K562 (cell line): ENCODE results near the gene U2AF1L4. TPM values are rescaled to one million over a fixed set of nuclear protein-coding genes. Genes with fewer than 3 reads are reported as not detected.

Experiments
- C11orf30 ChIP-seq: fragments of 450-650 bp; IDR thresholded peaks from 2 replicates; pipeline ENCODE4 v1.6.1; 2016; ENCODE audit warnings: low read depth, mild to moderate bottlenecking
- CHD1 ChIP-seq: fragments of 200-600 bp; sonication (generic); IDR thresholded peaks from one replicate; pipeline ENCODE4 v1.6.1; 2012; ENCODE audit warnings: mild to moderate bottlenecking, moderate library complexity, low read length, inconsistent platforms
- CLOCK ChIP-seq: fragments of 250-450 bp; sonication (Bioruptor Pico); IDR thresholded peaks from 2 replicates; pipeline ENCODE4 v1.4.0; 2020; ENCODE audit warnings: mild to moderate bottlenecking, moderate library complexity, borderline replicate concordance
- DMBX1 ChIP-seq: fragments of 250-450 bp; sonication (Bioruptor Pico); IDR thresholded peaks from 2 replicates; pipeline ENCODE4 v1.8.0; 2022; ENCODE audit warnings: inconsistent platforms, mild to moderate bottlenecking, moderate library complexity, borderline replicate concordance
- DPF2 ChIP-seq: fragments of 450-650 bp; IDR thresholded peaks from 2 replicates; pipeline ENCODE4 v1.6.1; 2016
- FOXA1 ChIP-seq: fragments of 450-650 bp; IDR thresholded peaks from 2 replicates; pipeline ENCODE4 v1.6.1; 2016; ENCODE audit warnings: mild to moderate bottlenecking, borderline replicate concordance
- GATAD2A ChIP-seq: fragments of 450-650 bp; IDR thresholded peaks from 2 replicates; pipeline ENCODE4 v1.6.1; 2017
- HNRNPH1 ChIP-seq: fragments of 200-400 bp; formaldehyde crosslinking; optimal IDR thresholded peaks from 2 replicates; pipeline ENCODE3; 2017; ENCODE audit warnings: low read depth, mild to moderate bottlenecking, low read length, moderate library complexity
- MEF2D ChIP-seq: conservative IDR thresholded peaks from 2 replicates; pipeline ENCODE4 v1.6.1; 2016; ENCODE audit warnings: low read depth, missing genetic modification characterization, missing compliant biosample characterization
- NR2C2 ChIP-seq, 2 experiments: fragments of 200-800 bp in 1 of 2; sonication (Bioruptor generic) in 1 of 2; sonication (generic) in 1 of 2; formaldehyde crosslinking in 1 of 2; IDR thresholded peaks; 2 replicates each; pipeline versions ENCODE4 v1.6.1 to v1.8.0; 2016 to 2022; ENCODE audit warnings: mild to moderate bottlenecking in 1 of 2, missing compliant biosample characterization in 1 of 2, missing genetic modification characterization in 1 of 2, missing genetic modification reagents in 1 of 2
- SLC30A9 ChIP-seq: fragments of 250-450 bp; sonication (Bioruptor Pico); IDR thresholded peaks from 2 replicates; pipeline ENCODE4 v1.8.0; 2022; ENCODE audit warnings: mild to moderate bottlenecking, moderate library complexity
- SMAD1 ChIP-seq: fragments of 150-350 bp; IDR thresholded peaks from 2 replicates; pipeline ENCODE4 v1.6.1; 2014; ENCODE audit warnings: low read length, low read depth; ENCODE audit not compliant: partially characterized antibody
- ZNF12 ChIP-seq: sonication (generic); formaldehyde crosslinking; IDR thresholded peaks from 2 replicates; pipeline ENCODE4 v1.4.0; 2020; ENCODE audit warnings: mild to moderate bottlenecking, missing genetic modification reagents
- ZNF75A ChIP-seq: fragments of 450-650 bp; formaldehyde crosslinking; IDR thresholded peaks from 2 replicates; pipeline ENCODE4 v1.4.0; 2020; ENCODE audit warnings: mild to moderate bottlenecking
- ZNF77 ChIP-seq: fragments of 250-450 bp; sonication (Bioruptor Pico); IDR thresholded peaks from 2 replicates; pipeline ENCODE4 v1.5.0; 2020
- polyA plus RNA-seq, 8 experiments: library from polyadenylated mRNA; depleted of rRNA in 4 of 8; stranded (reverse) in 5 of 8; unstranded in 3 of 8; fragments of >200 nt; fragmentation: Nextera tagmentation in 2 of 8; fragmentation: Illumina TruSeq in 1 of 8; extraction: Ambion mirVana in 2 of 8; extraction: Trizol in 1 of 8; gene quantifications; 2 replicates each; pipeline versions ENCODE4 v1.2.1 to v1.2.3, GENCODE V29; 2011 to 2014; ENCODE audit warnings: inconsistent platforms in 1 of 8, missing spikeins in 1 of 8
- total RNA-seq, 7 experiments: library from RNA; depleted of rRNA in 6 of 7; stranded (reverse); fragments of >200 nt in 6 of 7; fragmentation: Illumina TruSeq in 2 of 7; extraction: Trizol in 2 of 7; gene quantifications; 2 replicates each; pipeline versions ENCODE4 v1.2.1 to v1.2.3, GENCODE V29; 2011 to 2021; ENCODE audit warnings: low replicate concordance in 1 of 7
- TF ChIP-seq, protein P1 (sequence below), 2 experiments: fragments of 450-650 bp; IDR thresholded peaks; 2 replicates each; pipeline ENCODE4 v1.6.1; 2016; ENCODE audit warnings: mild to moderate bottlenecking in 2 of 2, borderline replicate concordance in 1 of 2, low read depth in 1 of 2, moderate library complexity in 1 of 2
- TF ChIP-seq, protein P2 (sequence below): sonication (generic); formaldehyde crosslinking; IDR thresholded peaks from 2 replicates; pipeline ENCODE4 v1.8.0; 2022; ENCODE audit warnings: missing genetic modification reagents, mild to moderate bottlenecking, moderate library complexity, borderline replicate concordance

U2AF1L4 gene
- total and polyA plus RNA-seq, 9 of the 15 experiments (the other 6 are each of a cell fraction or from before 2014, with no cell fraction given) = 8.4 to 19.5 (median 12.6) TPM

- no peak for TF ChIP-seq CLOCK (CRISPR knock-in tag)
- TF ChIP-seq HNRNPH1 = no peak
- no peak for TF ChIP-seq ZNF77
- TF ChIP-seq GATAD2A = no peak
- no peak for TF ChIP-seq FOXA1
- TF ChIP-seq, protein P1, sequence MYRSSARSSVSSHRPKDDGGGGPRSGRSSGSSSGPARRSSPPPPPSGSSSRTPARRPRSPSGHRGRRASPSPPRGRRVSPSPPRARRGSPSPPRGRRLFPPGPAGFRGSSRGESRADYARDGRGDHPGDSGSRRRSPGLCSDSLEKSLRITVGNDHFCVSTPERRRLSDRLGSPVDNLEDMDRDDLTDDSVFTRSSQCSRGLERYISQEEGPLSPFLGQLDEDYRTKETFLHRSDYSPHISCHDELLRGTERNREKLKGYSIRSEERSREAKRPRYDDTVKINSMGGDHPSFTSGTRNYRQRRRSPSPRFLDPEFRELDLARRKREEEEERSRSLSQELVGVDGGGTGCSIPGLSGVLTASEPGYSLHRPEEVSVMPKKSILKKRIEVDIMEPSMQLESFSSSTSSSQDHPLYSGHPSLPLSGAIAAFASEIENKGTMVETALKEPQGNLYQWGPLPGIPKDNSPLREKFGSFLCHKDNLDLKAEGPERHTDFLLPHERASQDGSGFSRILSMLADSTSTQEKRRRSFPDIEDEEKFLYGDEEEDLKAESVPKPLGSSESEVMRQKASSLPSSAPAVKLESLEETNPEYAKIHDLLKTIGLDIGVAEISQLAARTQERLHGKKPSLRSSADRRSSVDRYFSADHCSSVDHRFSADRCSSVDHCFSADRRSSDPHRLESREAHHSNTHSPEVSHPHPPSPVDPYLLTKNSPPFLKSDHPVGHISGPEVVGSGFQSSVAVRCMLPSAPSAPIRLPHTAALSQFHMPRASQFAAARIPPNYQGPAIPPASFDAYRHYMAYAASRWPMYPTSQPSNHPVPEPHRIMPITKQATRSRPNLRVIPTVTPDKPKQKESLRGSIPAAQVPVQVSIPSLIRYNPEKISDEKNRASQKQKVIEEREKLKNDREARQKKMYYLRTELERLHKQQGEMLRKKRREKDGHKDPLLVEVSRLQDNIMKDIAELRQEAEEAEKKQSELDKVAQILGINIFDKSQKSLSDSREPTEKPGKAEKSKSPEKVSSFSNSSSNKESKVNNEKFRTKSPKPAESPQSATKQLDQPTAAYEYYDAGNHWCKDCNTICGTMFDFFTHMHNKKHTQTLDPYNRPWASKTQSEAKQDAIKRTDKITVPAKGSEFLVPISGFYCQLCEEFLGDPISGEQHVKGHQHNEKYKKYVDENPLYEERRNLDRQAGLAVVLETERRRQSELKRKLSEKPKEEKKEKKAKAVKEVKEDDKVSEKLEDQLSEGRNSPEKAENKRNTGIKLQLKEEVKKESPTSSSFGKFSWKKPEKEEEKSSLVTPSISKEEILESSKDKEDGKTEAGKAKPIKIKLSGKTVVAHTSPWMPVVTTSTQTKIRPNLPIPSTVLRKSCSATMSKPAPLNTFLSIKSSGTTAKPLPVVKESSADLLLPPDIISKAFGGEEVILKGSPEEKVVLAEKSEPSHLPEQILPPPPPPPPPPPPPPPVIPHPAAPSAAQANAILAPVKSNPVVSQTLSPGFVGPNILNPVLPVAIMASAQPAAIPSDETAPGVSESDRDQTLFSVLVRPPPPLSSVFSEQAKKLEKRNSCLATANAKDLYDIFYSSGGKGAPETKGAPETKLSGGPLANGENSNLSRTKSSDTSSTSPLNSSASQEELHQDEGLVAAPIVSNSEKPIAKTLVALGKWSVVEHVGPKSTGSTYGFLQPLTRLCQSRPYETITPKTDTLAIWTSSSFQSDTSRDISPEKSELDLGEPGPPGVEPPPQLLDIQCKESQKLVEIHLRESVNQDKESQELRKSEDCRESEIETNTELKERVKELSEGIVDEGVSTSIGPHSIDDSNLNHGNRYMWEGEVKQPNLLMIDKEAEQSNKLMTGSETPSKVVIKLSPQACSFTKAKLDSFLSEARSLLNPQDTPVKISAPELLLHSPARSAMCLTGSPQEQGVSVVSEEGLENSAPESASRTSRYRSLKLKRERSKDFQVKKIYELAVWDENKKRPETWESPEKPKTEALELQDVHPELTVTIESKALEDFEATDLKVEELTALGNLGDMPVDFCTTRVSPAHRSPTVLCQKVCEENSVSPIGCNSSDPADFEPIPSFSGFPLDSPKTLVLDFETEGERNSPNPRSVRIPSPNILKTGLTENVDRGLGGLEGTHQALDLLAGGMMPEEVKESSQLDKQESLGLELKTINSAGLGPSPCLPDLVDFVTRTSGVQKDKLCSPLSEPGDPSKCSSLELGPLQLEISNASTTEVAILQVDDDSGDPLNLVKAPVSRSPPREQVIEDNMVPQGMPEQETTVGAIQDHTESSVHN (IDR thresholded peaks at IDR 0.05; ENCODE audit: borderline replicate concordance in 1 of 2, low read depth in 1 of 2) = no peak
- TF ChIP-seq C11orf30 = no peak
- 0 out of 2 replicates have a peak, but pooled peaks have one; percentile 34 for TF ChIP-seq MEF2D (tag)
- TF ChIP-seq ZNF12 = no peak
- TF ChIP-seq ZNF75A (CRISPR knock-in tag) = no peak
- peak; percentile 35 for TF ChIP-seq DPF2
- TF ChIP-seq, protein P2, sequence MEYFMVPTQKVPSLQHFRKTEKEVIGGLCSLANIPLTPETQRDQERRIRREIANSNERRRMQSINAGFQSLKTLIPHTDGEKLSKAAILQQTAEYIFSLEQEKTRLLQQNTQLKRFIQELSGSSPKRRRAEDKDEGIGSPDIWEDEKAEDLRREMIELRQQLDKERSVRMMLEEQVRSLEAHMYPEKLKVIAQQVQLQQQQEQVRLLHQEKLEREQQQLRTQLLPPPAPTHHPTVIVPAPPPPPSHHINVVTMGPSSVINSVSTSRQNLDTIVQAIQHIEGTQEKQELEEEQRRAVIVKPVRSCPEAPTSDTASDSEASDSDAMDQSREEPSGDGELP (CRISPR knock-in tag) = 0 out of 2 replicates have a peak, but pooled peaks have one; percentile 10
- TF ChIP-seq CHD1 = peak; percentile 33
- TF ChIP-seq SMAD1 = no peak
- TF ChIP-seq NR2C2 (CRISPR knock-in tag; IDR thresholded peaks at IDR 0.05) = no peak
- no peak for TF ChIP-seq NR2C2 (tag; IDR thresholded peaks at IDR 0.05)
- TF ChIP-seq SLC30A9 (CRISPR knock-in tag) = no peak
- no peak for TF ChIP-seq DMBX1
These were observed 12.1 kb upstream of the U2AF1L4 start (continued) for GRCh38 chr19:35757231-35757748.
